GM13977 (cell line): Measurements from ENCODE around the gene TGM2.

Experiments used
- DNase-seq: peaks from one replicate; pipeline ENCODE4 v3.0.0; 2012; ENCODE audit warnings: low spot score
- in situ Hi-C: fragments of 300-500 bp; cut with MboI; formaldehyde crosslinking; loops from one replicate; pipeline ENCODE4 v1.12.0; 2022; ENCODE audit warnings: low sequenced_read_pairs, low pct_unique_long_range_greater_than_20kb, mixed read lengths, inconsistent platforms; ENCODE audit not compliant: unreplicated experiment
- TF ChIP-seq, protein P1 (sequence below): IDR thresholded peaks from 2 replicates; pipeline ENCODE4 v1.5.1; 2012; ENCODE audit warnings: mild to moderate bottlenecking, control low read depth; ENCODE audit not compliant: insufficient read depth; ENCODE audit errors: extremely low read depth, missing control alignments

TGM2 gene

GRCh38 chr20:38113401-38114325 is 51.4 kb downstream of the TGM2 start:
- no peak for DNase-seq
- TF ChIP-seq, protein P1, sequence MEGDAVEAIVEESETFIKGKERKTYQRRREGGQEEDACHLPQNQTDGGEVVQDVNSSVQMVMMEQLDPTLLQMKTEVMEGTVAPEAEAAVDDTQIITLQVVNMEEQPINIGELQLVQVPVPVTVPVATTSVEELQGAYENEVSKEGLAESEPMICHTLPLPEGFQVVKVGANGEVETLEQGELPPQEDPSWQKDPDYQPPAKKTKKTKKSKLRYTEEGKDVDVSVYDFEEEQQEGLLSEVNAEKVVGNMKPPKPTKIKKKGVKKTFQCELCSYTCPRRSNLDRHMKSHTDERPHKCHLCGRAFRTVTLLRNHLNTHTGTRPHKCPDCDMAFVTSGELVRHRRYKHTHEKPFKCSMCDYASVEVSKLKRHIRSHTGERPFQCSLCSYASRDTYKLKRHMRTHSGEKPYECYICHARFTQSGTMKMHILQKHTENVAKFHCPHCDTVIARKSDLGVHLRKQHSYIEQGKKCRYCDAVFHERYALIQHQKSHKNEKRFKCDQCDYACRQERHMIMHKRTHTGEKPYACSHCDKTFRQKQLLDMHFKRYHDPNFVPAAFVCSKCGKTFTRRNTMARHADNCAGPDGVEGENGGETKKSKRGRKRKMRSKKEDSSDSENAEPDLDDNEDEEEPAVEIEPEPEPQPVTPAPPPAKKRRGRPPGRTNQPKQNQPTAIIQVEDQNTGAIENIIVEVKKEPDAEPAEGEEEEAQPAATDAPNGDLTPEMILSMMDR = peak; percentile 50
- in situ Hi-C loops = no loop called here

DNA sequence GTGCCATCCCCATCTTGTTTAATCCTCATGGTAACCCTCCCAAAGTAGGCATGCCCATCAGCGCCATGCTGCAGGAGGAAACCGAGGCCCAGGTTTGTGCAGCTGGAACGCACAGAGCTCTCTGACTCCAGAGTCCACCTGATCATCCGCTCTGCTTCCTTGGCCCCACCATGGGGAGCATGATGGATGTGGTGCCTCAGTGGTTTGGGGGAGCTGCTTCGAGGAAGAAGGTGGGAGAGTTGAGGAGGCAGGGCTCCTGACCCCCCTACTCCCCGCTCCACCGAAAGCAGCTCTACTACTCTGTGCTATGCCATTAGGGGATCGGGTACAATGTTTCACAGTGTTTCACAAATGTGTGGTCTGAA is 52.2 kb downstream of the TGM2 start:
- DNase-seq = no peak

DNA sequence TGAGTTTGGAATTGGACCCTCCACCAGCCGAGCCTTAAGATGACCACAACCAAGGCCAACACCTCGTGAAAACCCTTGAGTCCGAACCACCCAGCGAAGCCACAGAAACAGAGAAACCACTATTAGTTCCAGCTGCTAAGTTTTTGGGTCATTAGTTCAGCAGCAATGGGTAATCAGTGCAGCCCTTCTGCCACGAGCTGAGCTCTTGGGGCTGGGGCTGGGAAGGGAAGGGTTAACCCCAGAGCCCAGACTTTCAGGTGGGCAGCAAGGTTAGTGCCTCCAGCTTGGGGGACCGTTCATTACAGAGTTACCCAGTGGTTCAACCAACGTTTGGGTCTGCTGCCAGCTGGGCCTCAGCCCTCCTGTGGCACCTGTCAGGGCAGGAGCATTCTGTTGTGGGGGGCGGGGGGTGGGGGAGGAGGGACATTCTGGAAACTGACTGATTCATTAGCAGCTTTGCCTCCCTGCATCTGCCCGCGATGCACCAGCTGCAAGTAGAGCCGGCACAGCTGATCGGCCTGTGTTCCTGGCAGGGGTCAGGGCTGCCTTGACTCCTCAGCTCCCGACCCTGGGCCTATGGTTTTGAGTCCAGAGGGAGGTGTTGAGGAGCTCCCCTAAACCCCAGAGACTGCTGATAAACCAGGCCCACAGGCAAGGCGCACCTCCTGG is 52.7 kb downstream of the TGM2 start:
- TF ChIP-seq, protein P1 = no peak
- in situ Hi-C loops = no loop called here
- no peak for DNase-seq

More for the DNA sequence above, 52.2 kb downstream of the TGM2 start:
- TF ChIP-seq, protein P1 = no peak
- in situ Hi-C loops = no loop called here

GRCh38 chr20:38111366-38112232 is 53.5 kb downstream of the TGM2 start:
- in situ Hi-C loops = no loop called here
- no peak for DNase-seq
- TF ChIP-seq, protein P1 = no peak

DNA sequence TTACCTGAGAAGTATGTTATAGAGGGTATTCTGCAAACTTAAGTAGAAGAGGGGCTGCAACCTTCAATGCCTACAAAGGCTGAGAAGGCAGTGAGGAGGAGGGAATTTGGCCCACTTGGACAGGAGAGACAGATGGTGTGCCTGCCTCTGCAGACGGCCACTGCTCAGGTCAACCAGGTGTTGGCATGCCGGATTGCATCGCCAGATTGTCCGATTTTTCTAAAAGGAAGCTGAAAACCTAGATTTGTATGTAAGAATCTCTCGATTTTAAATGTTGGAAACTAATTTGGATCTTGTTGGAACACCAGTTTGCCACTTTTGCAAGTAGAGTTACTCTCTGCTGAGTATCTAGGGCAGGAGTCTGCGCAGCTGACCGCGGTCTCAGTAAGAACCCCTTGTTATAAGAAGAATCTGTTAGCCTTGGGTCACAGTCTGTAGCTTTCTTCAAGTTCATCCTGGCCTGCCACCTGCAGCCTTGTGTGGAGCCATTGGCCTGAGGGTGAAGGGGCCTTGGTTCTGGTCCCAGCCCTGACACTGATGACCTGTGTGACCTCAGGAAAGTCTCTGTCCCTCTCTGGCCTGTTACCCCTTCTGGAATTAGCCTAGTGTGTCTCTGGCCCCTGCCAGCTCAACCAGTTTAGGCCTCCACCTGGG is 54.4 kb downstream of the TGM2 start:
- in situ Hi-C loops = no loop called here
- TF ChIP-seq, protein P1 = no peak
- no peak for DNase-seq
